Pancreas (tissue), 10 donors: Measurements from ENCODE around the gene CCL1. TPM values are rescaled to one million over a fixed set of nuclear protein-coding genes. Genes with fewer than 3 reads are reported as not detected.

Experiments used
- ATAC-seq, 4 donors: fragments of 200-7000 bp; cut with Tn5 transposase; one replicate each; pipeline versions ENCODE4 v1.8.0 to v1.9.1; 2020; ENCODE audit warnings: mild to moderate bottlenecking in 4 of 4, moderate library complexity in 4 of 4
- DNase-seq, 6 donors: peaks; one replicate each; pipeline ENCODE4 v3.0.0-alpha.2; 2020
- FAIRE-seq: peaks from 2 replicates; lab custom pipeline; 2012; peaks lifted over from hg19 to GRCh38; lab: Jason Lieb, UNC
- H3K27ac ChIP-seq, 4 donors: fragments of 200-600 bp; sonication (generic); 1 replicate in 3 of 4; 2 replicates in 1 of 4; pipeline versions ENCODE4 v1.5.0 to v1.8.0; 2020
- H3K27me3 ChIP-seq, 4 donors: fragments of 200-600 bp; one replicate each; pipeline ENCODE4 v1.8.0; 2021
- H3K36me3 ChIP-seq, 3 donors: fragments of 200-600 bp; sonication (generic) in 1 of 3; one replicate each; pipeline versions ENCODE4 v1.5.0 to v1.8.0; 2020 to 2021
- H3K4me1 ChIP-seq, 3 donors: fragments of 200-600 bp; one replicate each; pipeline ENCODE4 v1.8.0; 2021
- H3K4me3 ChIP-seq, 4 donors: fragments of 200-600 bp; sonication (generic) in 2 of 4; one replicate each; pipeline versions ENCODE4 v1.5.0 to v1.8.0; 2020 to 2021
- H3K9me3 ChIP-seq, 4 donors: fragments of 200-600 bp; one replicate each; pipeline ENCODE4 v1.8.0; 2021
- CTCF ChIP-seq, 4 donors: fragments of 200-600 bp; sonication (generic) in 3 of 4; IDR thresholded peaks; one replicate each; pipeline versions ENCODE4 v1.5.0 to v1.8.0; 2021; ENCODE audit warnings: antibody characterized with exemption in 4 of 4
- WGBS, 2 donors: extraction: QIAGEN DNeasy Blood & Tissue Kit; methylation state at CpG; one replicate each; pipeline ENCODE4 v1.1.7; 2013; 5-methylcytosine and 5-hydroxymethylcytosine counted together
- intact Hi-C, 3 donors: fragments of 100-400 bp; cut with DNase I; formaldehyde crosslinking; loops; one replicate each; pipeline versions ENCODE4 v1.11.1 to v1.14.2; 2022
- polyA plus RNA-seq, 2 donors: library from polyadenylated mRNA; stranded (reverse); fragments of 200-250 nt; gene quantifications; one replicate each; pipeline ENCODE4 v1.2.3, GENCODE V29; 2013
- total RNA-seq, 6 donors: library from RNA; stranded (reverse); fragmentation: NEBNext Ultra II Directional in 4 of 6; extraction: Animal tissue kit (Norgen Biotek cat#: 25700) in 4 of 6; gene quantifications; one replicate each; pipeline versions ENCODE4 v1.2.1 to v1.2.4, GENCODE V29; 2021 to 2023
- donor health status: healthy with polysubstance abuse.
- donor health status: DM: no; HTN: no; CAD: no; lungs with moderate emphysema.
- donor health status: DM: no; HTN: no; CAD: no.
- donor health status: control.
- donor health status: control.
- donor health status: Bipolar disorder and iron deficiency.
- donor health status: DM: yes; HTN: yes; CAD: no.
- donor health status: DM: no; HTN: no; CAD: no.
- donor health status: DM: no; HTN: no; CAD: no.
- donor health status: DM: yes; HTN: yes; CAD: no.

Gene CCL1
- total and polyA plus RNA-seq, 8 donors = not detected

- H3K36me3 ChIP-seq = no peaks in the 10 kb centered on the region
- TF ChIP-seq CTCF (IDR thresholded peaks at IDR 0.05) = no peak
- intact Hi-C loops = no loop called here
- no peaks in the 10 kb centered on the region for H3K4me1 ChIP-seq
- no peak overlapping the region for H3K27ac ChIP-seq
- no peaks in the 10 kb centered on the region for H3K9me3 ChIP-seq
- no peak overlapping the region for H3K4me3 ChIP-seq
- DNase-seq (no peak), FAIRE-seq (no peak), ATAC-seq (no peak)
- H3K27me3 ChIP-seq = peaks cover 0 to 8% (median 2%) of the 10 kb centered on the region in 4 donors
- 78 to 80% methylated on average over 1 of the region's 1 CpG for WGBS, 2 donors
These were observed 45.4 kb upstream of the CCL1 start for GRCh38 chr17:34408439-34408838.

GRCh38 chr17:34406226-34406625 is 43.2 kb upstream of the CCL1 start:
- no peak overlapping the region for H3K4me3 ChIP-seq
- H3K36me3 ChIP-seq = no peaks in the 10 kb centered on the region
- peaks cover 0 to 8% (median 2%) of the 10 kb centered on the region in 4 donors for H3K27me3 ChIP-seq
- H3K27ac ChIP-seq = no peak overlapping the region
- 64 to 70% methylated on average over 6 of the region's 6 CpGs for WGBS, 2 donors
- H3K9me3 ChIP-seq = no peaks in the 10 kb centered on the region
- DNase-seq = no peak
- no peak for TF ChIP-seq CTCF (IDR thresholded peaks at IDR 0.05)
- intact Hi-C loops = no loop called here
- ATAC-seq = no peak
- H3K4me1 ChIP-seq = no peaks in the 10 kb centered on the region
- no peak for FAIRE-seq

- intact Hi-C loops = no loop called here
- H3K27me3 ChIP-seq = peaks cover 0 to 5% (median 0%) of the 10 kb centered on the region in 4 donors
- no peaks in the 10 kb centered on the region for H3K4me1 ChIP-seq
- no peaks in the 10 kb centered on the region for H3K36me3 ChIP-seq
- H3K4me3 ChIP-seq = no peak overlapping the region
- no peak overlapping the region for H3K27ac ChIP-seq
- no peaks in the 10 kb centered on the region for H3K9me3 ChIP-seq
- WGBS, 2 donors = 64 to 65% methylated on average over 4 of the region's 4 CpGs
- no peak for ATAC-seq
- no peak for DNase-seq
- FAIRE-seq = no peak
- TF ChIP-seq CTCF (IDR thresholded peaks at IDR 0.05) = no peak
These were observed 40.0 kb upstream of the CCL1 start for GRCh38 chr17:34403006-34403405.

GRCh38 chr17:34401165-34401564 is 38.1 kb upstream of the CCL1 start:
- WGBS, 2 donors = 69 to 73% methylated on average over 5 of the region's 5 CpGs
- no peak overlapping the region for H3K4me3 ChIP-seq

More at GRCh38 chr17:34401165-34401564, 38.1 kb upstream of the CCL1 start:
- Histone ChIP-seq H3K27ac (no peak overlapping the region), H3K4me1 (peaks cover 0 to 2% (median 0%) of the 10 kb centered on the region in 3 donors), H3K27me3 (no peaks in the 10 kb centered on the region), H3K36me3 (no peaks in the 10 kb centered on the region), H3K9me3 (no peaks in the 10 kb centered on the region)
- intact Hi-C loops = no loop called here
- no peak for ATAC-seq
- DNase-seq = no peak
- FAIRE-seq = no peak
- TF ChIP-seq CTCF (IDR thresholded peaks at IDR 0.05) = no peak
